ENCODE results near the gene FAM181A. TPM values are rescaled to one million over a fixed set of nuclear protein-coding genes. Genes with fewer than 3 reads are reported as not detected.

Gene FAM181A
- total and polyA plus RNA-seq, 2 experiments from 2014 or later = not detected

DNA sequence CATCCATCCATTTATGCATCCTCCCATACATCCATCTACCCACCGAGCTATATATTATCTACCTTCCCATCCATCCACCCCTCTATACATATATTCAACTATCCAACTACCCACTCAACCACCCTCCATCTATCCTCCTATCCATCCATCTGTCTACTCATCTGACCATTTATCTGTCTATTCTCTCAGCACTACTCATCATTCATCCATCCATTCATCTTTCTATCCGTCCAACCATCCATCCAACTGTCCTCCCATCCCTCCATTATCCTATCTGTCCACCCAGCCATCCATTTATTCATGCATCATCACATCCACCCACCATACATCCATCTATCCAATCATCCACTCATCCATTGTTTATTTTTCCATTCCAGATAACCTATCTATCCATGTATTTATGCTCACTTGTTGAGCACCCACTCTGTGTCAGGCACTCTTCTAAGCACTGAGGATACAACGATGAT is 37.7 kb downstream of the FAM181A start:
- no peaks in the 10 kb centered on the region for H4K20me1 ChIP-seq (replicated peaks; ENCODE audit: insufficient read depth)
- DNase-seq (ENCODE audit: low spot score) (no peak), ATAC-seq (no peak)
- no peak overlapping the region for H3K27ac ChIP-seq (ENCODE audit: low read depth)
- H3K9me2 ChIP-seq (ENCODE audit: insufficient read depth) = 0 out of 2 replicates have a peak, but pooled peaks cover 5% of the 10 kb centered on the region
- Mint-ChIP-seq H3K27ac (no peak overlapping the region), H3K27me3 (ENCODE audit: insufficient read depth, low read depth, poor library complexity) (no peaks in the 10 kb centered on the region), H3K4me1 (peaks cover 3% of the 10 kb centered on the region; the same call in 2 of the 3 replicates), H3K36me3 (ENCODE audit: low read depth) (no peaks in the 10 kb centered on the region), H3K9me3 (no peaks in the 10 kb centered on the region), H3K4me3 (no peak overlapping the region)
- H3K79me2 ChIP-seq (replicated peaks; ENCODE audit: insufficient read depth) = no peaks in the 10 kb centered on the region
- no peaks in the 10 kb centered on the region for H3K36me3 ChIP-seq (ENCODE audit: insufficient read depth)
- H3K27me3 ChIP-seq (ENCODE audit: insufficient read depth) = no peaks in the 10 kb centered on the region
- H3K4me2 ChIP-seq = no peak overlapping the region
- no peaks in the 10 kb centered on the region for H3K4me1 ChIP-seq (ENCODE audit: insufficient read depth)
- H2AFZ ChIP-seq = no peak overlapping the region
- TF ChIP-seq JUNB (IDR thresholded peaks at IDR 0.05; ENCODE audit: unreplicated experiment) (no peak), STAT1 (IDR thresholded peaks at IDR 0.05; ENCODE audit: unreplicated experiment) (no peak), POLR2AphosphoS5 (IDR thresholded peaks at IDR 0.05; ENCODE audit: low read depth) (no peak), CREB1 (CRISPR knock-in tag; IDR thresholded peaks at IDR 0.05; ENCODE audit: low read depth) (no peak), EZH2 (IDR thresholded peaks at IDR 0.05; ENCODE audit: low read depth, unreplicated experiment) (no peak), ETS1 (IDR thresholded peaks at IDR 0.05) (no peak), ZNF114 (CRISPR knock-in tag; IDR thresholded peaks at IDR 0.05) (no peak), ZNF331 (CRISPR knock-in tag; IDR thresholded peaks at IDR 0.05; ENCODE audit: low read depth) (no peak), NANOG (IDR thresholded peaks at IDR 0.05; ENCODE audit: borderline replicate concordance) (no peak), EZH2phosphoT487 (IDR thresholded peaks at IDR 0.05; ENCODE audit: unreplicated experiment) (no peak)
- TF ChIP-seq, protein P1, sequence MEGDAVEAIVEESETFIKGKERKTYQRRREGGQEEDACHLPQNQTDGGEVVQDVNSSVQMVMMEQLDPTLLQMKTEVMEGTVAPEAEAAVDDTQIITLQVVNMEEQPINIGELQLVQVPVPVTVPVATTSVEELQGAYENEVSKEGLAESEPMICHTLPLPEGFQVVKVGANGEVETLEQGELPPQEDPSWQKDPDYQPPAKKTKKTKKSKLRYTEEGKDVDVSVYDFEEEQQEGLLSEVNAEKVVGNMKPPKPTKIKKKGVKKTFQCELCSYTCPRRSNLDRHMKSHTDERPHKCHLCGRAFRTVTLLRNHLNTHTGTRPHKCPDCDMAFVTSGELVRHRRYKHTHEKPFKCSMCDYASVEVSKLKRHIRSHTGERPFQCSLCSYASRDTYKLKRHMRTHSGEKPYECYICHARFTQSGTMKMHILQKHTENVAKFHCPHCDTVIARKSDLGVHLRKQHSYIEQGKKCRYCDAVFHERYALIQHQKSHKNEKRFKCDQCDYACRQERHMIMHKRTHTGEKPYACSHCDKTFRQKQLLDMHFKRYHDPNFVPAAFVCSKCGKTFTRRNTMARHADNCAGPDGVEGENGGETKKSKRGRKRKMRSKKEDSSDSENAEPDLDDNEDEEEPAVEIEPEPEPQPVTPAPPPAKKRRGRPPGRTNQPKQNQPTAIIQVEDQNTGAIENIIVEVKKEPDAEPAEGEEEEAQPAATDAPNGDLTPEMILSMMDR (conservative IDR thresholded peaks at IDR 0.05; ENCODE audit: low read depth in 2 of 2) = no peak
- TF ChIP-seq, protein P2, sequence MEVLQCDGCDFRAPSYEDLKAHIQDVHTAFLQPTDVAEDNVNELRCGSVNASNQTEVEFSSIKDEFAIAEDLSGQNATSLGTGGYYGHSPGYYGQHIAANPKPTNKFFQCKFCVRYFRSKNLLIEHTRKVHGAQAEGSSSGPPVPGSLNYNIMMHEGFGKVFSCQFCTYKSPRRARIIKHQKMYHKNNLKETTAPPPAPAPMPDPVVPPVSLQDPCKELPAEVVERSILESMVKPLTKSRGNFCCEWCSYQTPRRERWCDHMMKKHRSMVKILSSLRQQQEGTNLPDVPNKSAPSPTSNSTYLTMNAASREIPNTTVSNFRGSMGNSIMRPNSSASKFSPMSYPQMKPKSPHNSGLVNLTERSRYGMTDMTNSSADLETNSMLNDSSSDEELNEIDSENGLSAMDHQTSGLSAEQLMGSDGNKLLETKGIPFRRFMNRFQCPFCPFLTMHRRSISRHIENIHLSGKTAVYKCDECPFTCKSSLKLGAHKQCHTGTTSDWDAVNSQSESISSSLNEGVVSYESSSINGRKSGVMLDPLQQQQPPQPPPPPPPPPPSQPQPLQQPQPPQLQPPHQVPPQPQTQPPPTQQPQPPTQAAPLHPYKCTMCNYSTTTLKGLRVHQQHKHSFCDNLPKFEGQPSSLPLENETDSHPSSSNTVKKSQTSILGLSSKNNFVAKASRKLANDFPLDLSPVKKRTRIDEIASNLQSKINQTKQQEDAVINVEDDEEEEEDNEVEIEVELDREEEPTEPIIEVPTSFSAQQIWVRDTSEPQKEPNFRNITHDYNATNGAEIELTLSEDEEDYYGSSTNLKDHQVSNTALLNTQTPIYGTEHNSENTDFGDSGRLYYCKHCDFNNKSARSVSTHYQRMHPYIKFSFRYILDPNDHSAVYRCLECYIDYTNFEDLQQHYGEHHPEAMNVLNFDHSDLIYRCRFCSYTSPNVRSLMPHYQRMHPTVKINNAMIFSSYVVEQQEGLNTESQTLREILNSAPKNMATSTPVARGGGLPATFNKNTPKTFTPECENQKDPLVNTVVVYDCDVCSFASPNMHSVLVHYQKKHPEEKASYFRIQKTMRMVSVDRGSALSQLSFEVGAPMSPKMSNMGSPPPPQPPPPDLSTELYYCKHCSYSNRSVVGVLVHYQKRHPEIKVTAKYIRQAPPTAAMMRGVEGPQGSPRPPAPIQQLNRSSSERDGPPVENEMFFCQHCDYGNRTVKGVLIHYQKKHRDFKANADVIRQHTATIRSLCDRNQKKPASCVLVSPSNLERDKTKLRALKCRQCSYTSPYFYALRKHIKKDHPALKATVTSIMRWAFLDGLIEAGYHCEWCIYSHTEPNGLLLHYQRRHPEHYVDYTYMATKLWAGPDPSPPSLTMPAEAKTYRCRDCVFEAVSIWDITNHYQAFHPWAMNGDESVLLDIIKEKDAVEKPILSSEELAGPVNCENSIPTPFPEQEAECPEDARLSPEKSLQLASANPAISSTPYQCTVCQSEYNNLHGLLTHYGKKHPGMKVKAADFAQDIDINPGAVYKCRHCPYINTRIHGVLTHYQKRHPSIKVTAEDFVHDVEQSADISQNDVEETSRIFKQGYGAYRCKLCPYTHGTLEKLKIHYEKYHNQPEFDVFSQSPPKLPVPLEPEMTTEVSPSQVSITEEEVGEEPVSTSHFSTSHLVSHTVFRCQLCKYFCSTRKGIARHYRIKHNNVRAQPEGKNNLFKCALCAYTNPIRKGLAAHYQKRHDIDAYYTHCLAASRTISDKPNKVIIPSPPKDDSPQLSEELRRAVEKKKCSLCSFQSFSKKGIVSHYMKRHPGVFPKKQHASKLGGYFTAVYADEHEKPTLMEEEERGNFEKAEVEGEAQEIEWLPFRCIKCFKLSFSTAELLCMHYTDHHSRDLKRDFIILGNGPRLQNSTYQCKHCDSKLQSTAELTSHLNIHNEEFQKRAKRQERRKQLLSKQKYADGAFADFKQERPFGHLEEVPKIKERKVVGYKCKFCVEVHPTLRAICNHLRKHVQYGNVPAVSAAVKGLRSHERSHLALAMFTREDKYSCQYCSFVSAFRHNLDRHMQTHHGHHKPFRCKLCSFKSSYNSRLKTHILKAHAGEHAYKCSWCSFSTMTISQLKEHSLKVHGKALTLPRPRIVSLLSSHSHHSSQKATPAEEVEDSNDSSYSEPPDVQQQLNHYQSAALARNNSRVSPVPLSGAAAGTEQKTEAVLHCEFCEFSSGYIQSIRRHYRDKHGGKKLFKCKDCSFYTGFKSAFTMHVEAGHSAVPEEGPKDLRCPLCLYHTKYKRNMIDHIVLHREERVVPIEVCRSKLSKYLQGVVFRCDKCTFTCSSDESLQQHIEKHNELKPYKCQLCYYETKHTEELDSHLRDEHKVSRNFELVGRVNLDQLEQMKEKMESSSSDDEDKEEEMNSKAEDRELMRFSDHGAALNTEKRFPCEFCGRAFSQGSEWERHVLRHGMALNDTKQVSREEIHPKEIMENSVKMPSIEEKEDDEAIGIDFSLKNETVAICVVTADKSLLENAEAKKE (CRISPR knock-in tag; IDR thresholded peaks at IDR 0.05) = no peak
- TF ChIP-seq, protein P3, sequence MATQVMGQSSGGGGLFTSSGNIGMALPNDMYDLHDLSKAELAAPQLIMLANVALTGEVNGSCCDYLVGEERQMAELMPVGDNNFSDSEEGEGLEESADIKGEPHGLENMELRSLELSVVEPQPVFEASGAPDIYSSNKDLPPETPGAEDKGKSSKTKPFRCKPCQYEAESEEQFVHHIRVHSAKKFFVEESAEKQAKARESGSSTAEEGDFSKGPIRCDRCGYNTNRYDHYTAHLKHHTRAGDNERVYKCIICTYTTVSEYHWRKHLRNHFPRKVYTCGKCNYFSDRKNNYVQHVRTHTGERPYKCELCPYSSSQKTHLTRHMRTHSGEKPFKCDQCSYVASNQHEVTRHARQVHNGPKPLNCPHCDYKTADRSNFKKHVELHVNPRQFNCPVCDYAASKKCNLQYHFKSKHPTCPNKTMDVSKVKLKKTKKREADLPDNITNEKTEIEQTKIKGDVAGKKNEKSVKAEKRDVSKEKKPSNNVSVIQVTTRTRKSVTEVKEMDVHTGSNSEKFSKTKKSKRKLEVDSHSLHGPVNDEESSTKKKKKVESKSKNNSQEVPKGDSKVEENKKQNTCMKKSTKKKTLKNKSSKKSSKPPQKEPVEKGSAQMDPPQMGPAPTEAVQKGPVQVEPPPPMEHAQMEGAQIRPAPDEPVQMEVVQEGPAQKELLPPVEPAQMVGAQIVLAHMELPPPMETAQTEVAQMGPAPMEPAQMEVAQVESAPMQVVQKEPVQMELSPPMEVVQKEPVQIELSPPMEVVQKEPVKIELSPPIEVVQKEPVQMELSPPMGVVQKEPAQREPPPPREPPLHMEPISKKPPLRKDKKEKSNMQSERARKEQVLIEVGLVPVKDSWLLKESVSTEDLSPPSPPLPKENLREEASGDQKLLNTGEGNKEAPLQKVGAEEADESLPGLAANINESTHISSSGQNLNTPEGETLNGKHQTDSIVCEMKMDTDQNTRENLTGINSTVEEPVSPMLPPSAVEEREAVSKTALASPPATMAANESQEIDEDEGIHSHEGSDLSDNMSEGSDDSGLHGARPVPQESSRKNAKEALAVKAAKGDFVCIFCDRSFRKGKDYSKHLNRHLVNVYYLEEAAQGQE (IDR thresholded peaks at IDR 0.05; ENCODE audit: unreplicated experiment) = no peak
- H3F3A ChIP-seq (replicated peaks; ENCODE audit: low read depth) = no peaks in the 10 kb centered on the region
- no peak overlapping the region for H3K4me3 ChIP-seq
